HepG2 (cell line): ENCODE measurements around the gene GALNT16. TPM values are rescaled to one million over a fixed set of nuclear protein-coding genes. Genes with fewer than 3 reads are reported as not detected.

Experiments used
- ATAC-seq: fragments of 200-7000 bp; cut with Tn5 transposase; 3 replicates; pipeline ENCODE4 v1.9.1; 2020; ENCODE audit warnings: mild to moderate bottlenecking, moderate library complexity
- BruUV-seq: library from RNA; stranded (reverse); fragments of 400-500 nt; replicated peaks from 2 replicates; lab custom pipeline; 2021; lab: Mats Ljungman, UMichigan
- CTCF ChIA-PET: fragments of 300-600 bp; formaldehyde crosslinking; extraction: SDS; loops from one replicate; lab custom pipeline; 2021; ENCODE audit warnings: low total read pairs, inconsistent platforms, low intra/inter-chr PET ratio; lab: Yijun Ruan, JAX
- POLR2A ChIA-PET: fragments of 350-600 bp; sonication (Branson Sonifier 250); formaldehyde crosslinking; loops from one replicate; lab custom pipeline; 2020; ENCODE audit warnings: antibody characterized with exemption, inconsistent platforms; lab: Yijun Ruan, JAX
- DNase-seq: peaks from one replicate; pipeline ENCODE4 v3.0.0-alpha.2; 2015; ENCODE audit warnings: low spot score
- FAIRE-seq: peaks from 3 replicates; lab custom pipeline; 2011; peaks lifted over from hg19 to GRCh38; lab: Jason Lieb, UNC
- H2AFZ ChIP-seq: one replicate; pipeline ENCODE4 v1.6.1; 2011; ENCODE audit warnings: low read length, inconsistent platforms
- H3K27ac ChIP-seq: fragments of 300-600 bp; 3 replicates; pipeline ENCODE4 v1.8.0; 2011; ENCODE audit warnings: mixed run types, mild to moderate bottlenecking, mixed read lengths, low read length, inconsistent platforms; ENCODE audit not compliant: insufficient read depth; ENCODE audit errors: extremely low read length
- H3K27me3 ChIP-seq, 2 experiments: fragments of 200-600 bp in 1 of 2; 2 replicates in 1 of 2; 3 replicates in 1 of 2; pipeline versions ENCODE4 v1.6.0 to v1.8.0; 2011; ENCODE audit warnings: low read length in 2 of 2, mild to moderate bottlenecking in 2 of 2, moderate library complexity in 2 of 2, inconsistent platforms in 1 of 2; ENCODE audit not compliant: insufficient read depth in 2 of 2, control insufficient read depth in 1 of 2
- H3K36me3 ChIP-seq, 2 experiments: fragments of 200-600 bp in 1 of 2; replicated peaks in 1 of 2; 2 replicates in 1 of 2; 3 replicates in 1 of 2; pipeline versions ENCODE4 v1.5.1 to v1.8.0; 2011; ENCODE audit warnings: low read length in 2 of 2, inconsistent platforms in 1 of 2; ENCODE audit not compliant: insufficient read depth in 2 of 2, control insufficient read depth in 1 of 2
- H3K4me1 ChIP-seq: 2 replicates; pipeline ENCODE4 v1.5.1; 2012; ENCODE audit warnings: low read length, inconsistent platforms; ENCODE audit not compliant: insufficient read depth
- H3K4me2 ChIP-seq: 2 replicates; pipeline ENCODE4 v1.6.0; 2011; ENCODE audit warnings: low read depth, low read length, inconsistent platforms
- H3K4me3 ChIP-seq, 3 experiments: fragments of 200-600 bp in 1 of 3; sonication (generic), shearing (Covaris generic) in 1 of 3; replicated peaks in 1 of 3; 2 replicates each; pipeline ENCODE4 v1.5.1; 2011 to 2016; ENCODE audit warnings: low read length in 3 of 3, inconsistent platforms in 2 of 3, low read depth in 2 of 3, mild to moderate bottlenecking in 2 of 3, control low read depth in 1 of 3, mixed read lengths in 1 of 3; ENCODE audit not compliant: insufficient read depth in 1 of 3
- H3K79me2 ChIP-seq: one replicate; pipeline ENCODE4 v1.6.1; 2011; ENCODE audit warnings: low read length, inconsistent platforms; ENCODE audit not compliant: insufficient read depth
- H3K9ac ChIP-seq: 2 replicates; pipeline ENCODE4 v1.6.0; 2011; ENCODE audit warnings: mild to moderate bottlenecking, low read depth, low read length, inconsistent platforms; ENCODE audit not compliant: insufficient read depth
- H3K9me3 ChIP-seq: 2 replicates; pipeline ENCODE4 v1.5.1; 2012; ENCODE audit warnings: mild to moderate bottlenecking, low read length
- H4K20me1 ChIP-seq: 2 replicates; pipeline ENCODE4 v1.6.0; 2011; ENCODE audit warnings: inconsistent platforms, mild to moderate bottlenecking, low read length, moderate library complexity; ENCODE audit not compliant: insufficient read depth
- ARHGAP35 ChIP-seq: sonication (generic); formaldehyde crosslinking; IDR thresholded peaks from 2 replicates; pipeline ENCODE4 v1.9.0; 2022; ENCODE audit warnings: mild to moderate bottlenecking, inconsistent platforms, moderate library complexity, missing genetic modification reagents, borderline replicate concordance
- CEBPG ChIP-seq: IDR thresholded peaks from 2 replicates; pipeline ENCODE4 v1.6.1; 2016
- KDM3A ChIP-seq: IDR thresholded peaks from 2 replicates; pipeline ENCODE4 v1.6.1; 2018; ENCODE audit warnings: low read depth, missing compliant biosample characterization
- PREB ChIP-seq: sonication (generic); formaldehyde crosslinking; IDR thresholded peaks from 2 replicates; pipeline ENCODE4 v1.4.0; 2020; ENCODE audit warnings: missing genetic modification reagents
- TBL1XR1 ChIP-seq: fragments of 150-350 bp; IDR thresholded peaks from 2 replicates; pipeline ENCODE4 v1.6.1; 2014; ENCODE audit warnings: borderline replicate concordance, low read length; ENCODE audit not compliant: partially characterized antibody
- TRAFD1 ChIP-seq: sonication (generic); formaldehyde crosslinking; IDR thresholded peaks from 2 replicates; pipeline ENCODE4 v1.5.1; 2020; ENCODE audit warnings: missing genetic modification reagents, mild to moderate bottlenecking, borderline replicate concordance
- ZFP36 ChIP-seq: fragments of 150-350 bp; IDR thresholded peaks from 2 replicates; pipeline ENCODE4 v1.6.1; 2018; ENCODE audit warnings: borderline replicate concordance, low read length, low read depth; ENCODE audit not compliant: partially characterized antibody
- ZFP90 ChIP-seq: sonication (generic); formaldehyde crosslinking; IDR thresholded peaks from 2 replicates; pipeline ENCODE4 v1.8.0; 2022; ENCODE audit warnings: missing genetic modification reagents, mild to moderate bottlenecking, inconsistent platforms, borderline replicate concordance
- ZNF17 ChIP-seq: sonication (generic); formaldehyde crosslinking; IDR thresholded peaks from 2 replicates; pipeline ENCODE4 v1.5.0; 2020; ENCODE audit warnings: mild to moderate bottlenecking, missing genetic modification reagents
- ZNF431 ChIP-seq: sonication (generic); formaldehyde crosslinking; IDR thresholded peaks from 2 replicates; pipeline ENCODE4 v1.9.0; 2022; ENCODE audit warnings: missing genetic modification reagents, low read depth, mild to moderate bottlenecking, borderline replicate concordance
- ZNF543 ChIP-seq: sonication (generic); formaldehyde crosslinking; IDR thresholded peaks from 2 replicates; pipeline ENCODE4 v1.4.0; 2020; ENCODE audit warnings: mild to moderate bottlenecking, missing genetic modification reagents
- ZNF576 ChIP-seq: sonication (generic); formaldehyde crosslinking; IDR thresholded peaks from 2 replicates; pipeline ENCODE4 v1.4.0; 2020; ENCODE audit warnings: mild to moderate bottlenecking, missing genetic modification reagents
- ZNF790 ChIP-seq: sonication (generic); formaldehyde crosslinking; IDR thresholded peaks from 2 replicates; pipeline ENCODE4 v1.8.0; 2022; ENCODE audit warnings: missing genetic modification reagents, mild to moderate bottlenecking, borderline replicate concordance
- WGBS: methylation state at CpG from one replicate; pipeline ENCODE4 v1.1.6; 2017; ENCODE audit warnings: low lambda C conversion rate; 5-methylcytosine and 5-hydroxymethylcytosine counted together
- in situ Hi-C: cut with HindIII; loops from 2 replicates; pipeline ENCODE4 v1.10.0; 2017; ENCODE audit warnings: low pct_unique_long_range_greater_than_20kb; ENCODE audit not compliant: extremely low pct_ligation_motif_present
- intact Hi-C: fragments of 100-400 bp; cut with micrococcal nuclease; formaldehyde crosslinking; loops from one replicate; pipeline ENCODE4 v1.10.0; 2022; ENCODE audit not compliant: unreplicated experiment
- polyA plus RNA-seq, 8 experiments: library from polyadenylated mRNA; depleted of rRNA in 3 of 8; stranded (reverse) in 7 of 8; unstranded in 1 of 8; fragments of >200 nt; fragmentation: Illumina TruSeq in 4 of 8; extraction: Trizol in 4 of 8; gene quantifications; 2 replicates each; pipeline versions ENCODE4 v1.2.1 to v1.2.3, GENCODE V29; 2011 to 2016; ENCODE audit warnings: low read depth in 4 of 8, missing spikeins in 1 of 8, mixed read lengths in 1 of 8; ENCODE audit not compliant: insufficient read depth in 1 of 8
- total RNA-seq, 5 experiments: library from RNA; depleted of rRNA; stranded (reverse); fragments of >200 nt; fragmentation: Illumina TruSeq; extraction: Trizol; gene quantifications; 2 replicates each; pipeline ENCODE4 v1.2.3, GENCODE V29; 2016; ENCODE audit warnings: low read depth in 1 of 5
- TF ChIP-seq, protein P1 (sequence below): sonication (generic); formaldehyde crosslinking; IDR thresholded peaks from 2 replicates; pipeline ENCODE4 v1.8.0; 2022; ENCODE audit warnings: missing genetic modification reagents, low read depth, mild to moderate bottlenecking, borderline replicate concordance
- TF ChIP-seq, protein P2 (sequence below): sonication (generic); formaldehyde crosslinking; IDR thresholded peaks from 2 replicates; pipeline ENCODE4 v1.8.1; 2023; ENCODE audit warnings: missing genetic modification reagents, inconsistent platforms, borderline replicate concordance
- TF ChIP-seq, protein P3 (sequence below): sonication (generic); formaldehyde crosslinking; conservative IDR thresholded peaks from 2 replicates; pipeline ENCODE4 v1.5.0; 2020; ENCODE audit warnings: missing genetic modification reagents

The GALNT16 gene
- total and polyA plus RNA-seq, 2 of the 13 experiments (the other 11 are each of a cell fraction or from before 2014, with no cell fraction given), result 0.54 to 0.82 TPM

- CTCF ChIA-PET, result no interaction called here
- Histone ChIP-seq H3K4me3 (no peak overlapping the region), H3K27ac (no peak overlapping the region), H3K9ac (no peak overlapping the region), H2AFZ (no peak overlapping the region), H3K36me3 (no peaks in the 10 kb centered on the region), H3K9me3 (no peaks in the 10 kb centered on the region)
- no peak for ATAC-seq
- FAIRE-seq, result no peak
- no peak for DNase-seq
- WGBS, result 33% methylated on average over 6 of the region's 6 CpGs
- TF ChIP-seq, protein P1, sequence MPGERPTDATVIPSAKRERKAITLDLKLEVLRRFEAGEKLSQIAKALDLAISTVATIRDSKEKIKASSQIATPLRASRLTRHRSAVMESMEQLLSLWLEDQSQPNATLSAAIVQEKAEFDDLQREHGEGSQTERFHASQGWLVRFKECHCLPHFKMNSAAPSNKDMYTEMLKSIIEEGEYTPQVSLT (CRISPR knock-in tag), result no peak
- TF ChIP-seq PREB (CRISPR knock-in tag) (no peak), ZNF17 (no peak), ZNF790 (no peak), ZNF576 (CRISPR knock-in tag) (no peak), ZNF431 (no peak), ZFP90 (no peak), ARHGAP35 (CRISPR knock-in tag) (no peak), ZFP36 (no peak), CEBPG (CRISPR knock-in tag) (no peak), ZNF543 (CRISPR knock-in tag) (no peak), TRAFD1 (no peak), KDM3A (CRISPR knock-in tag) (no peak), TBL1XR1 (no peak)
- TF ChIP-seq, protein P2, sequence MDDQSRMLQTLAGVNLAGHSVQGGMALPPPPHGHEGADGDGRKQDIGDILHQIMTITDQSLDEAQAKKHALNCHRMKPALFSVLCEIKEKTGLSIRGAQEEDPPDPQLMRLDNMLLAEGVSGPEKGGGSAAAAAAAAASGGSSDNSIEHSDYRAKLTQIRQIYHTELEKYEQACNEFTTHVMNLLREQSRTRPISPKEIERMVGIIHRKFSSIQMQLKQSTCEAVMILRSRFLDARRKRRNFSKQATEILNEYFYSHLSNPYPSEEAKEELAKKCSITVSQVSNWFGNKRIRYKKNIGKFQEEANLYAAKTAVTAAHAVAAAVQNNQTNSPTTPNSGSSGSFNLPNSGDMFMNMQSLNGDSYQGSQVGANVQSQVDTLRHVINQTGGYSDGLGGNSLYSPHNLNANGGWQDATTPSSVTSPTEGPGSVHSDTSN (CRISPR knock-in tag), result no peak
- TF ChIP-seq, protein P3, sequence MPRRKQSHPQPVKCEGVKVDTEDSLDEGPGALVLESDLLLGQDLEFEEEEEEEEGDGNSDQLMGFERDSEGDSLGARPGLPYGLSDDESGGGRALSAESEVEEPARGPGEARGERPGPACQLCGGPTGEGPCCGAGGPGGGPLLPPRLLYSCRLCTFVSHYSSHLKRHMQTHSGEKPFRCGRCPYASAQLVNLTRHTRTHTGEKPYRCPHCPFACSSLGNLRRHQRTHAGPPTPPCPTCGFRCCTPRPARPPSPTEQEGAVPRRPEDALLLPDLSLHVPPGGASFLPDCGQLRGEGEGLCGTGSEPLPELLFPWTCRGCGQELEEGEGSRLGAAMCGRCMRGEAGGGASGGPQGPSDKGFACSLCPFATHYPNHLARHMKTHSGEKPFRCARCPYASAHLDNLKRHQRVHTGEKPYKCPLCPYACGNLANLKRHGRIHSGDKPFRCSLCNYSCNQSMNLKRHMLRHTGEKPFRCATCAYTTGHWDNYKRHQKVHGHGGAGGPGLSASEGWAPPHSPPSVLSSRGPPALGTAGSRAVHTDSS (CRISPR knock-in tag), result no peak
- TF ChIP-seq, all 625 proteins: peak for 0
- peaks cover 0 to 11% of the 10 kb centered on the region in 2 experiments; a peak in 2 of 5 replicates for H3K27me3 ChIP-seq
- no peaks in the 10 kb centered on the region for H4K20me1 ChIP-seq
- H3K79me2 ChIP-seq, result no peaks in the 10 kb centered on the region
- intact Hi-C loops (no loop called here), in situ Hi-C loops (no loop called here)
- no peaks in the 10 kb centered on the region for H3K4me1 ChIP-seq
- no peak overlapping the region for H3K4me2 ChIP-seq
- BruUV-seq, result no TSS peak
- POLR2A ChIA-PET, result no interaction called here
Observed at GRCh38 chr14:69328765-69329164, 68.8 kb downstream of the GALNT16 start.
